Subcutaneous adipose tissue (tissue), 4 donors: ENCODE results near the gene LDLRAD1. TPM values are rescaled to one million over a fixed set of nuclear protein-coding genes. Genes with fewer than 3 reads are reported as not detected.

Experiments
- total RNA-seq, 4 donors: library from RNA; depleted of rRNA; stranded (reverse); fragments of >200 nt; gene quantifications; one replicate each; pipeline ENCODE4 v1.1.0, GENCODE V29; 2016
- TF ChIP-seq, protein P1 (sequence below): fragments of 450-650 bp; IDR thresholded peaks from one replicate; pipeline ENCODE4 v1.5.1; 2016; ENCODE audit warnings: low read depth, mild to moderate bottlenecking, control low read depth, antibody characterized with exemption, moderate library complexity

LDLRAD1 gene
- total RNA-seq, 4 donors from 2014 or later: not detected

DNA sequence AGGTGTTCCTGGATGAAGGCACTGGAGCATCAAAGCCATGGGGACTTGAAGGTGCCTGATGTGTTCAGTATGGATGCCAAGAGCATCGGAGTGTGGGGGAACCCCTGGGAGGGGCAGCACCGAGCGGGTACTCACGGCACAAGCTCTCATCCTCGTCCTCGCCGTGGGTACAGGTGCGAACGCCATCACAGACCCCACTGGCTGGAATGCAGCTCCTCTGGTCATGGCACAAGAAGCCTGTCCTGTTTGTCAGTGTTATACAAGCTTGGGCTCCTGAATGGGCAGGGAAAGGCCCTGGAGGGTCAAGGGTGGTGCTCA, 6.0 kb downstream of the LDLRAD1 start:
- TF ChIP-seq, protein P1, sequence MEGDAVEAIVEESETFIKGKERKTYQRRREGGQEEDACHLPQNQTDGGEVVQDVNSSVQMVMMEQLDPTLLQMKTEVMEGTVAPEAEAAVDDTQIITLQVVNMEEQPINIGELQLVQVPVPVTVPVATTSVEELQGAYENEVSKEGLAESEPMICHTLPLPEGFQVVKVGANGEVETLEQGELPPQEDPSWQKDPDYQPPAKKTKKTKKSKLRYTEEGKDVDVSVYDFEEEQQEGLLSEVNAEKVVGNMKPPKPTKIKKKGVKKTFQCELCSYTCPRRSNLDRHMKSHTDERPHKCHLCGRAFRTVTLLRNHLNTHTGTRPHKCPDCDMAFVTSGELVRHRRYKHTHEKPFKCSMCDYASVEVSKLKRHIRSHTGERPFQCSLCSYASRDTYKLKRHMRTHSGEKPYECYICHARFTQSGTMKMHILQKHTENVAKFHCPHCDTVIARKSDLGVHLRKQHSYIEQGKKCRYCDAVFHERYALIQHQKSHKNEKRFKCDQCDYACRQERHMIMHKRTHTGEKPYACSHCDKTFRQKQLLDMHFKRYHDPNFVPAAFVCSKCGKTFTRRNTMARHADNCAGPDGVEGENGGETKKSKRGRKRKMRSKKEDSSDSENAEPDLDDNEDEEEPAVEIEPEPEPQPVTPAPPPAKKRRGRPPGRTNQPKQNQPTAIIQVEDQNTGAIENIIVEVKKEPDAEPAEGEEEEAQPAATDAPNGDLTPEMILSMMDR: no peak

DNA sequence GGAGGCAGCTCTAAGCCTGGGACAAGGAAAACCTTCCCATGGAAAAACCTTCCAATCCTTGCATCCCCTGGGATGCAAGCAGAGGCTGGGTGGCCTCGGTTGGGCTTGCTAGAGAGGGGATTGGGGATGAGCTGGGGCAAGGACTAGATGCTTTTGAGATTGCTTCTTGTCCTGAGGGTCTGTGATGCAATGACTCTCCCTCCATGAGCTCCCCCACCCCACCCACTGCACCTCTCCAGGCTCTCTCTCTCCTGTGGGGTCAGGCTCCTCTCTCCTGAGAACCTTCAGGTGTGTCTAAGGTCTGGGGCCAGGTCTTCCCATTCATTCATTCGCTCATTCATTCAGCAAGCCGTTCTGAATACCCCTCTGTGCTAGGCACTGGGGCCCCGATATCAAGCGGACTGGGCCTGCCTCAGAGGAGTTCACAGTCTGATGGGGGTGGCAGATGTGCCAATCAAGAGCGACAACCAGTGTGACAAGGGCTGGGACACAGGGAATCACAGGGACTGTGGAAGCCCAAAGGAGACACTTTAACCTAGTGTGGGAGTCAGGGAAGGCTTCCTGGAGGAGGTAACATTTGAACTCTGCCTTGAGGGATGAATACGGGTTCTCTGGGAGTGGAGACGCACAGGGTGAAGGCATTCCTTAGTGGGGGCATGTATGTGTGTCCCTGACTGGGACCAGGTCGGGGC, 6.5 kb downstream of the LDLRAD1 start:
- TF ChIP-seq, protein P1: no peak

DNA sequence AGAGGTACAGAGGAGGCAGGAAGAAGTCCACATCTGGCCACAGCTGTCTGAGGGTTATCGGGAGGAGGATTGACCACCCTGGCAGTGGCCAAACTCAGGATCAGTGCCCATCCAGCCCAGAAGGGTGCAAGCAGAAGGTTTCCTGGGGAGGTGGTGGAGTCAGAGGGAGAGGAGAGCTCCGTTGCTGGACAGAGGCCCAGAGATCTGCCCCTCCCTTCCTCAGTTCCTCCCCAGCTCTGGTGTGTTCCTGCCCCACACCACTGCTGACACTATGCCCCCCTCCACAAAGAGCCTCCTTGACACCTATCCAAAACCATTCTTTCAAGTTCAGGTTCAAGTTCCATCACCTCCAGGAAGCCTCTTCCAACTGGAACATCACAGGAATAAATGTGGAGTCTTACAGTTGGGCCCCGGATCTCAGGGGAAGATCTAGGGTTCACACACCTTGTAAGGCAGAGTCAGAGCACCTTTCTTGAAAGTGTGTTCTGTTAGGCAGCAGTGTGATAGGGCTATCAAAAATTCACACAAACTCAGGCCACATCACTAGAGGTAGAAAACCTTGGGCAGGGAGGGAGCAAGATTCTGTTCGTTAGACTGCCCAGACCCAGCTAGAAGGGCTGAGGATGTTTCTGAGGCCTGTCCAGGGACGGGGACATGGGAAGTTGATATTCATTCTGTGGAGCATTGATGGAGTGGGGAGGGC, 7.4 kb downstream of the LDLRAD1 start:
- TF ChIP-seq, protein P1: no peak

DNA sequence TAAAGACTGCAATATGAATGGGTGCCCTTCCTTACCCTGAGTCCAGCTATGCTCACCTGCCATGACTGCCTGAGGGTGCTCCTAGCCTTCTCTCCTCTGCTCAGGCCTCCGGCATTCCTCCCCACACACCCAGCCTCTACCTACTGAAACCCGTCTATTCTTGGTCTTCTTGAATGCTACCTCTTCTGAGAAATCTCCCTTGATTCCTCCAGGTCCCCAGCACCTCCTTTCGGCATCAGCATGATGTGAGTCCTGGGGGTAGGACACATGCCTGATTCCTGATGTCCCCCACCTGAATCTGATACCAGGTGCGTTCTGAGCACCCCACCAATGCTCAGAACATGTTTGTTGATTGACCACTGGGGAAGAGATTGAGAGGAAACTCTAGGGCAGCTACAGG, 8.6 kb downstream of the LDLRAD1 start:
- TF ChIP-seq, protein P1: no peak

DNA sequence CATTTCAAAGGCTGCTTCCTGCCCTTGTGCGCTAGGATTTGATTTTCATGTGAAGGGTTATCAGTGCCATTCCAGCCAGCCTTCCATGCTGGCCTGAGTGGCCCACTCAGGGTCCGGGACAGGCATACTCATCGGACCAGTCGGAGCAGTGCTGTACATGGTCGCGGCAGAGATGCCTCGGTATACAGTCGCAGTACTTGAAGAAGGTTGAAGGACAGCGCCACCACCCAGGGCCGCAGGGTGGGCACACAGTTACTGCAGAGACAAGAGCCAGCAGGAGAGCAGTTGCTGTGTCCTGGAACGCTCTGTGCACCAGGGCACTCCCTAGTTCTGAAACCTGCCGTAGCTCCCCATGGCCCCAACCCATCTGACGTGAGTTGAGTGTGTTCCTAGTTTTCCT, 9.1 kb downstream of the LDLRAD1 start:
- TF ChIP-seq, protein P1: no peak

DNA sequence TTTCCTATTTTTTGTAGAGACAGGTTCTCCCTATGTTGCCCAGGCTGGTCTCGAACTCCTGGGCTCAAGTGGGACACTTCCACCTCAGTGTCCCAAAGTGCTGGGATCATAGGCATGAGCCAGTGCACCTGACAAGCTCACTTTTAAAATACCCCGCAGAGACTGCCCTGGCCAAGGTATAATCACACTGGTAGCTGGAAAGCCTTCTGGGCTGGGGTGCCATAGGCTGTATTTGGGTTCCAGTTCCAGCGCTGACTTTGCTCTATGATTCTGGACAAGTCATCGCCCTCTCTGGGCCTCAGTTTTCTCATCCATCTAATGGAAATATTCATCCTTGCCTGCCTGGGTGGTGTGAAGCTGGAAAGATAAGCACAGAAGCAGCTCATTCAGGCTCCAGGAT, 10.4 kb downstream of the LDLRAD1 start:
- TF ChIP-seq, protein P1: no peak

DNA sequence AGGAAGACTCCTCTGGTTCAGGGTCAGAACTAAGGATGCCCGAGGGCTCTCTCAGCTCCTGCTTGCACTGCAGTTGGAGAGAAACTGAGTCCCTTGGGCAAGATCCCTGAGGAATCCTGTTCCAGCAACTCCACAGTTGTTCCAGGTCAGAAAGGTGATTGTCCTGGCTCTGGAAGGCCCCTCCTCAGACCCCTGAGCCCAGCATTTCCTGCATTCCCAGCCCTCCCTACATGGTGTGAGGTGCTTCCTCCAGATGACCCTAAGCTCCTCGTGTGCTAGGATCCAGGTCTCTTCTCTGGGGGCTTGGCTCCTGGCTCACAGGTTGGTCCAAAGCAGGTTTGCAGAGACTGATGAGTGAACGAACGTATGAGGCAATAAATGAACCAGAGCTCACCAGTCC, 11.5 kb downstream of the LDLRAD1 start:
- TF ChIP-seq, protein P1: no peak
